Measurements from ENCODE around the gene GATAD1.

DNA sequence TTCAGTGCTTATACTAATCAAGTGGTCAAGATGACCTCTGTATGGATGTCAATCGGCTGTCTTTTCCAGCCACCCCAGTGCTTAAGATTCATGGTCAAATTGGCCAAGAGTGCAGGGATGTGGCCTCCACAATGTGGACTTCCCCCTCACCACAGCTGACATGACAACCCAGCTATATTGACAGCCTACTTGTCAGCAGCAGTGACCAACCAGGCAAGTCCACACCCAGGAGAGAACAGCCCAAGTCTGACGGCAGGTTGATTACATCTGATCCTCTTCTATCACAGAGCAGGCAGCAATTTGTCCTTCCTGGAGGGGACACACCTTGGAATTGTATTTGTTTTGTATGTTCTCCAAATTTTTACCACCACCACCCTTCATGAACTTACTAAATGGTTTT, 38.7 kb downstream of the GATAD1 start:
- no peak for TF ChIP-seq EZH2 (IDR thresholded peaks at IDR 0.05; ENCODE audit: insufficient read depth, poor library complexity, severe bottlenecking)
- TF ChIP-seq EZH2phosphoT487 (IDR thresholded peaks at IDR 0.05; ENCODE audit: insufficient read depth, low read depth) = no peak

All from GM23248 (cell line).